ENCODE results near the gene ADCK1.
"Not testable (repeated sequence)": the region's sequence is repeated elsewhere in the genome, so short reads cannot be mapped to it uniquely, and the experiment has no call there.

The ADCK1 gene

DNA sequence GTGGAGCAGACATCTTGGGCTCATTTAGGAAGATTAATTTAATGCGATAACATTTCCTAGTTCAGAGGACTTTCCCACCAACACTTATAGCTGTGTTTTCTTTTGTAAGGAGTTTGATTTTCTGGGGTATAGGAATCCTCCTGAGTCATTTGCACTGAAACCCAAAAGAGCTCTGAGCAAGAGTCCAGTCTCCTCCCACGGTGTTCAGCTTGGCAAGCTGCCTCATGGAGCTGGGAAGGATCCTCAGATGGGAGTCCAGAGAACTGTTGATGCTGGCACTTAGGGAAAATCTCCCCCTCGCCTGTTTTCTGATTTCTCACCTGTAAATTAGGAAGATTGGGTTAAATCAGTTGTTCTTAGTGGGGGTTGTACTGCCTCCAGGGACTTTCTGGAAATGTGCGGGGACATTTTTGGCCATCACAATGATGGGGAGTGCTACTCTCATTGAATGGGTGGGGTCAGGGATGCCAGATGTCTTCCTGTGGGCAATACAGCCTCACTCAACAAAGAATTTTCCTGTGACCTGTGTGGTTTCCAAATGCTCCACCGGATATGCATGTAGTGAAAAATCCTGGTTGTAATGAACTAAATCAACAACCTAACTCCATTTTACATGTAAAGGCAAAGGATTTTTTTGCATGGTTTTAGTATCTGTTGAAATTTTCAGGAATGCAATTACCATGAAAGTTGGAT is 150.6 kb downstream of the ADCK1 start:
- peak; percentile 68 for DNase-seq (ENCODE audit: low read depth)

DNA sequence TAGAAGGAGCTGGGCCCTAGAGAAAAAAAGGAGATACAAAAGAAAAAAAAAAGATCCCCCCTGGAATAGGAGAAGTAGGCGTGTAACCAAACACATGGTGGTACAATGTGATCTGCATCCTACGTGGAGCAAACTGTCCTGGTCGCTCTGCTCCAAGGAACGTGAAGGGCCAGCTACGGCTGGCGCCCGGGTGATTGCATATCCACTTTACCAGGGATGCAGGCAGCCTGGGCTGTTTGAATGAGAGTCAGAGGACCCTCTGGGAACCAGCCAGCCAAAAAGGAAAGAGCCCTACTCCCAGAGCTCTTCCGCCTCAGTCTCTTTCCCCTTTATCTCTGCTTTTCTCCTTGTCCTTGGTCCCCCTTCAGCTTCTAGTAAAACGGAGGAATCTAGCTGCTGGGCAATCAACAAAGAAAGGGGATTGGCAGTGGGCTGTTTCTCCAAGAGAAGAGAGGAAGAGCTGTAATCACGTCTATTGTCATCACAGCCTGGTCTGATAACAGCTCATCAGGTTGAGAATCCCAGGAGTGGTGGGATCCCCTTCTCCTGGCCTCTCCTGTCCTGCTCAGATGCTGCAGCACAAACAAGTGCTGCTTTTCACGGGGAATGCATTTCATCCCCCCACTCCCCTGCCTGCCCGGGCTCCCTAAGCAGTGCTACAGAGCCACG is 156.0 kb downstream of the ADCK1 start:
- DNase-seq (ENCODE audit: low read depth), result no peak

DNA sequence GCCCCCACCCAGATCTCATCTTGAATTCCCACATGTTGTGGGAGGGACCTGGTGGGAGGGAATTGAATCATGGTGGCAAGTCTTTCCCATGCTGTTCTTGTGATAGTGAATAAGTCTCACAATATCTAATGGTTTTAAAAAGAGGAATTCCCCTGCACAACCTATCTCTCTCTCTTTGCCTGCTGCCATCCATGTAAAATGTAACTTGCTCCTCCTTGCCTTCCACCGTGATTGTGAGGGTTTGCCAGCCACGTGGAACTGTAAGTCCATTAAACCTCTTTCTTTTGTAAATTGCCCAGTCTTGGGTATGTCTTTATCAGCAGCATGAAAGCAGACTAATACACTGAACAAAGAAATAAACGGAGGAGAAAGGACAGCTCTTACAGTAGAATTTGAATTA is 159.8 kb downstream of the ADCK1 start:
- not testable (repeated sequence) for DNase-seq (ENCODE audit: low read depth)

DNA sequence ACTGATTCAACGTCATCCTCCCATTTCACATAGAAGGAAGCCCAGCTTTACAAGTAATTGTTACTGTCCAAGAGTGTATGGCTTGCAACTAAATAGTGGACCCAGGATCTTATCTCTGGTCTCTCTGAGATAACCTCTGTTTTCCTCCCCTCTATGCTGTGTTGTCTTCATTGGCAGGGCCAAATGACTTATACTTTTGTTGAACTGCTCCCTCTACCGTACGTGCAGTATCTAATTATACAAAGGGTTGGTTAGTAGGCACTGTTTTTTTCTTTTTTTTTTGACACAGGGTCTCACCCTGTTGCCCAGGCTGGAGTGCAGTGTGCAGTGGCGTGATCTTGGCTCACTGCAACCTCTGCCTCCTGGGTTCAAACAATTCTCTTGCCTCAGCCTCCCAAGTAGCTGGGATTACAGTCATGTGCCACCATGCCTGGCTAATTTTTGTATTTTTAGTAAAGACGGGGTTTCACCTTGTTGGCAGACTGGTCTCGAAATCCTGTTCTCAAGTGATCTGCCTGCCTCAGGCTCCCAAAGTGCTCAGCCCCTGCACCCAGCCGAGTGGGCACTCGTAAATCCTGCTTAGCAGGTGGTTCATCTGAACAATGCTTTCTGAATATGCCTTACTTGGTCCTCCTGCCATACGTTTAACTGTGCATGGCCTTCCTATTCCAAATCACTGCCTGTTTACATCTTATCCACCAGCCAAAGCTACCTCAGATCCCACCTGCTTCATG is 162.1 kb downstream of the ADCK1 start:
- no peak for DNase-seq (ENCODE audit: low read depth)

DNA sequence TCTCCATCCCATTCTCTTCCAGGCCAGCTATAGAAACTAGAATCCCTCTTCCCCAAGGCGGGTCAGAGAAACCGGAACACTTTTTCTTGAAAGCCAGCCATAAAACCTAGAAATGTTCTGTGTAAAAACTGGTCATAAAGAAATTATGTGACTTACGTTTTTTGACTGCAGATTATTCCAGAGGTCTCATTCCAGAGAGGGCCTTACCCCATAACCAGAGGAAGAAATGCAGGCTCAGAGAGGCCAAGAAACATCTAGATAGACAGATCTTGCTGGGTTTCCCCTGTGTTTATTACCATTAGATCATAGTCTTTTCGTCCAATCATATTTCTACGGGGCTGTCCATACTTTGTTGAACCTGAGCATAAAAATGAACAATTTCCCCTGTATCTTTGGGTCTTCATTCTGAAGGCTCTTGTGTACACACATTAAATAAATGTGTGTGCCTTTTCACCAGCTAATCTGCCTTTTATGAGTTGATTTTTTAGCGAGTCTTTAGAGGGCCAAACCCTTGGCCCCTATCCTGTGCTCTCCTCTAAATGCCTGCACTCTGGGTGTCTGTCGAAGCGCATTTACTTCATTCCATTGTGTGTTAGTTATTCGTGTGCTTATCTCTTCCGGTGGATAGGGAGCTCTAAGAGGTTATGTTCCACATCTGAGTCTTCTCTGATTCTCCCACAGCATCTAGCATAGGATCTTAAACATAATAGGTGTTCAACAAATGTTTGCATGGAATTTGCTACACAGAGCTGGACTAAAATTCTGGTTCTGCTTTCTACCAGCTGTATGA is 163.0 kb downstream of the ADCK1 start:
- no peak for DNase-seq (ENCODE audit: low read depth)

DNA sequence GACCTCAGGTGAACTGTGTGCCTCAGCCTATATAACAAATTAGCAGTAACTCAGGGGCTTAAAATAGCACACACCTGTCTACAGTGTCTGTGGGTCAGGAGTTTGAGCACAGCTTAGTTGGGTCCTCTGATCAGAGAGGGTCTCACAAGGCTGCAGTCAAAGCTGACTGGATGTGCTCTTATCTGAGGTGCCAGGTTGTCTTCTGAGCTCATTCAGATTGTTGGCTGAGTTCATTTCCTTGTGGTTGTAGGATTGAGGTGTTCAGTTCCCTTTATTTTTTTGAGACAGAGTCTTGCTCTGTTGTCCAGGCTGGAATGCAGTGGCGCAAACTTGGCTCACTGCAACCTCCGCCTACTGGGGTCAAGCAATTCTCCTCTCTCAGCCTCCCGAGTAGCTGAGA is 164.7 kb downstream of the ADCK1 start:
- no peak for DNase-seq (ENCODE audit: low read depth)

DNA sequence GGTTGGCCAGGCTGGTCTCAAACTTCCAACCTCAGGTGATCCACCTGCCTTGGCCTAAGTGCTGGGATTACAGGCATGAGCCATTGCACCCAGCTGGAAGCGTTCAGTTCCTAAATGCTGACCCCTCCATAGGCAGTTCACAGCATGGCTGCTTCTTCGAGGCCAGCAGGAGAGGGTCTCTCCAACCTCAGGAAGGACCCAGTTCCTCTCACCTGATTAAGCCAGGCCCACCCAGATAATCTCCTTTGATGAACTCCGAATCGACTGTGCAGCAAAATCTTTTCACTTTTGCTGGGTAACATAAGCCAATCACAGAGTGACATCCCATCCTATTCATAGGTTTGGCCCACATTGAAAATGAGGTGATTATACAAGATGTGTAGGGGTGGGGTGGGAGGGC is 165.1 kb downstream of the ADCK1 start:
- no peak for DNase-seq (ENCODE audit: low read depth)

DNA sequence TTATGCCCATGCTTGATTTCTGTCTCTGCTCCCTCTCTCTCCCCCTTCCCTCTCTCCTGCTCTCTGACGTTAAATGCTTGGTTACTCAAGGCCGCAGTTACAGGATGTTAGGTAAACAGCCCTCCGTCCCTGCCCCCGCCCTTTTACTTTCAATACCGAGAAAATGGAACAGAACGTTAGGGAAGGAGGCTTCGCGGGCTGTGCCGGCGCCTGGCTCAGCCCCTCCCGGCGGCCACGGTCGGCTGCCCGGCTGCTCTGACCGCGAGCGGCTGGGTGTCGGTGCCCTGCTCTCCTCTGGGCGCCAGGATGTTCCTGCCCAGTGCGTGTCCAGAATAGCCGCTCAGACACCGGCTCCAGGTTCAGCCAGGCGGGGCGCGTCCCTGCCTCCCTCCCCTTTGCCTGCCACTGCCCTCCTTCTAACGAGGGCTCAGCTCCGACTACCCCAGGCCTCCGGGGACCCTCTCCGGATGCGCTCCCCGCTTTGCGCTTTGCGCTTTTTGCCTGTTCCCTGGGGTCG is 166.1 kb downstream of the ADCK1 start:
- no peak for DNase-seq (ENCODE audit: low read depth)

DNA sequence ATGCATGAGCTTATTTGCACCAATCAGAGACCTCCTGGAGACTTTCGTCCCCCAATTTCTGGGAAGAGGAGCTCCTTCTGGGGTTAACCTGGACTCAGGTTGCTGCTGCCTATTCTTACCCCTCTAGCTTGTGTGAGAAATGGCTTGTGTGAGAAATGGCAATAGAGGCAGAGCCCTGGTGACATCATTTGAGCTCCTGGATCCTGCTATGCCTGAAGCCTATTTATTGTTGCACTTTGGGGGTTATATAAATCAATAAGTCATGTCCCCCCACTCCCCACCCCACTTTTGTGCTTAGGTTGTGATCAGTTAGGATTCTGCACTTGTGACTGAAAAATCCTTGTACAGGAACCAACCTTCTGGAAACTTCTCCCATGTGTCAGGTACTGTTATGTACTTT is 167.2 kb downstream of the ADCK1 start:
- DNase-seq (ENCODE audit: low read depth), result no peak

DNA sequence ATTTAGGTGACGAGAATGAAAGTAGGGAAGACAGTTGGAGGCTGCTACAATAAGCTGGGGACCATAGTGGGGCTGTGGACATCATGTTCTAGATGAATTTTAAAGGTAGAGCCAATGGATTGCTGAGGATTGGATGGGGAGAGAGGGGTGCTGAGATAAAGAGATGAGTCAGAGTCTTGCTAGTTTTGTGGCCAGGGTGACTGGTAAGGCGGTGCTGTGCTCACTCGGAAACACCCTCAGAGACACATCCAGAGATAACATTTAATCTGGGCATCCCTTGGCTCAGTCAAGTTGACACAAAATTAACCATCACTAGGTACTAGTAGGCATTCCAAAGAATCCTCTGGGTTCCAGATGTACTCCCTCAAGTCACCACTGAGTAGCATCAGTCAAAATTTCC is 170.7 kb downstream of the ADCK1 start:
- DNase-seq (ENCODE audit: low read depth), result no peak

DNA sequence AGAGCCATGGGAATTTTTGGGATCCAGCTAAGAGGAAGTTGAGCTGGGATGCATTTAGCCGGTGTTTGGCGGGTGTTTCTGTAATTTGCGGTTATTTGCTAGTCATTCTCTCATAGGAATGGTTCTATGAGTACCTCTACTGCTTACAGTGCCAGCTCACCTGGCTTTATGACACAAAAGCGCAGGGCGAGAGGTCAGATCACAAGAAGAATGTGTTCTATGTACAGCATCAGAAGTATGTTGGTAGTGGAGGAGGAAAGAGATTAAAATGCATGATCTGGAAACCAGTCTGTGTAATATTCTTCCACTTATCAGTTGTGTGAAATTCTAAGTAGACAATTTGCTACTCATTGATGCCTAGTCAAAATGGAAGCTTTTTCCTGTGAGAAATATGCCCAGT is 173.3 kb downstream of the ADCK1 start:
- DNase-seq (ENCODE audit: low read depth), result no peak

DNA sequence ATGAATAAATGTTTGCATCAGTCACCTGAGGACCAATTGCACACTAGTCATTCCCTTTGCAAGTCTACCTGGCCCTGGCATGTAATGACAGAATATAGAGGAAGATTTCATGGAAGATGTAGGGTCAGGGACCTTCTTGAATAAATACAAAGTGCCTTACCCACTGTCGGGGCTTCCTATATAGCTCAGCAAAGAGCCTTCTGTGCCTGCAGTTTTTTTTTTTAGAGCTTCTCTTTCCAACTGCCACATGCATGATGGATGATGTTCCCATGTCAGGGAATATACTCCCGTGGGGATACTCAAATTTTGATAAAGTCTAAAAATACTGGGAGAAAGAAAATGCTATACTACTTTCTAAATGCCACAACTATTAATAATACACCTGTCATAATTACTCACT is 176.7 kb downstream of the ADCK1 start:
- DNase-seq (ENCODE audit: low read depth), result no peak

DNA sequence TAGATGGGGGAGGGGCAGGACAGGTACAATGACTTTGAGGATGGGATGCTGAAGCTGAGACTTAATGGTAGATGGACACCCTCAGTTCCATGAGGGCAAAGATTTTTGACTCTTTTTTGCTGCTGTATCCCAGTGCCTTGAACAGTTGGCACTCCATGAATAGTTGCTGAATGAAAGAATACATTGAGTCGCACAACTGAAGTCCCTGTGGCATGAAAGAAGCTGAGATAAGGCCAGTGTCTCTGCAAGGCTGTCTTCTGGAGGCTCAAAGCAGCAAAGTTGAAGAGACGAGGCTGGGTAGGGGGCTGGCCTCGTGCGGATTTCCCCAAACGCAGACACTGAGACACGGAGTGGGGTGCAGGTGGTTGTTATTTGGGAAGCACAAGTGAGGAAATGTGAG is 179.3 kb downstream of the ADCK1 start:
- no peak for DNase-seq (ENCODE audit: low read depth)

DNA sequence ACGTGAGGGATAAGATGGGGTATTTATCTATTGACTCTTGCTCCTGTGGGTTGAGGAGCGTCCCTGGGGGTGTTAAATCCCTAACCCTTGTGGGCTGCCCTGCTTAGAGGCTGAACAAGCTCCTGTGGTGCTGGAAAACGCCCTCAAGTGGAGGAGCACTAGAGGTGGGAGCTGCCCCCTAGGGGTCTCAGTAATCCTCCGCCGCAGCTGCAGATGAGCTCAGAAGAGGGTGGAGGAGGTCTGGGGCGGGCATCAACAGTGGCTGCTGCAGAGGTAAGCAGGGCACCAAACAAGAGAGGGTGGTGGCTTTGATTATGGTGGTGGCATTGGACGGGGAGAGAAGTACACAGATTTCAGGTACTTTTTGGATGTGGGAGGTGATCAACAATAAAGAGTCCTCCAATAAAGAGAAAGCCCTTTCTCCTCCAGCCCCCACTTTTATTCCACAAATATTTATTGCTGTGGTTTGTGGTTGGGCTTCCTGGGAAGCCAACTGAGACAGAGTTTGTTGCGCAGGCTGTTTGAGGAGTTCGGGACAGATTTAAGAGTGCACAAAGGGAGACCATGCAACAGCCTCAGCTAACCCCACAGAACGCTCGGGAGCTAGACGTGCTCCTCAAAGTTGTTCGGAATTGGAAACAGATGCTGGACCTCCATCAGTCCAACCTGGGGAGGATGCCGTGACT is 179.9 kb downstream of the ADCK1 start:
- no peak for DNase-seq (ENCODE audit: low read depth)

DNA sequence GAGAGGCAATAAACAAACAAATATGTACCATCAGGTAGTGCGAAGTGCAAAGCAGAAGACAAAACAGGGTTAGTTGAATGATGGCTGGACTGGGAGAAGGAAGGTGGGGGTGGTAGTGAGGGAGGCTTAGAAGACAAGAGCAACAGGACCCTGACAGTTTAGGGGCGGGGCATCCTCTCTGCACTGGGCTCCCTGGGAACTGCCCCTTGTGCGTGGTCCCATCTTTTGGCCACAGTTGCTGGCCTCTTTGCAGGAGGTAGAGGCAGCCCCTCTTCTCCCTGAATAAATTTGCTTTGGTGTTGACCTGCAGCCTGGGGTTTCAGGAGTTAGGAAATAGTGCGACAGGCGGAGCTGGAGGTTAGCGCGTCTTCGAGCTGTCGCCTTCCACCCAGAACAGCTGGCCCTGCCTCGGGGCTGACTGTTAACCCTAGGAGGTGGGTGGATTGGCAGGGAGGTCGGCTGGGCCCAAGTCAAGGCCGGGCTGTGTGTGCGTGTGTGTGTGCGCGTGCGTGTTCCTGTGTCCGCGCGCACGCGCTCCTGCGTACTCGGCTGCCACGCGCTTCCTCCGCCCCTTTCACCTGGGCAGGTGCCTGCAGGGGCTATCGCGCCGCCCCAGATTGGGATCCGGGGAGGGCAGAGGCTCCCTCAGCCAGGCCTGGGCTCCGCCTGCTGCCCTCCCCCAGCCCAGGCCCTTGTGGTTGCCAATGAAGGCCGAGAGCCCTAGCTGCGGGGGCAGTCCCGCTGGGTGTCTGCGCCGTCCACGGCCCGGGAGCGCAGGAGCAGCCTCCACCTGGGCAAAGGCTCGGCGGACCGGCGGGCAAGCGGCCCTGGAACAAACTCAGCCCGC is 180.8 kb downstream of the ADCK1 start:
- DNase-seq (ENCODE audit: low read depth), result no peak
